Esophagus squamous epithelium (tissue), 4 donors: ENCODE data around the gene TRPT1.

Source experiments
- POLR2A ChIP-seq, 4 donors: fragments of 450-650 bp; IDR thresholded peaks; one replicate each; pipeline ENCODE4 v1.6.1; 2017; ENCODE audit warnings: antibody characterized with exemption in 4 of 4, mild to moderate bottlenecking in 4 of 4, moderate library complexity in 3 of 4
- TF ChIP-seq, protein P1 (sequence below), 6 experiments: fragments of 450-650 bp in 4 of 6; fragments of 200-600 bp in 2 of 6; sonication (generic) in 2 of 6; IDR thresholded peaks; one replicate each; pipeline ENCODE4 v1.5.1; 2016 to 2019; ENCODE audit warnings: antibody characterized with exemption in 6 of 6, mild to moderate bottlenecking in 4 of 6, moderate library complexity in 4 of 6

DNA sequence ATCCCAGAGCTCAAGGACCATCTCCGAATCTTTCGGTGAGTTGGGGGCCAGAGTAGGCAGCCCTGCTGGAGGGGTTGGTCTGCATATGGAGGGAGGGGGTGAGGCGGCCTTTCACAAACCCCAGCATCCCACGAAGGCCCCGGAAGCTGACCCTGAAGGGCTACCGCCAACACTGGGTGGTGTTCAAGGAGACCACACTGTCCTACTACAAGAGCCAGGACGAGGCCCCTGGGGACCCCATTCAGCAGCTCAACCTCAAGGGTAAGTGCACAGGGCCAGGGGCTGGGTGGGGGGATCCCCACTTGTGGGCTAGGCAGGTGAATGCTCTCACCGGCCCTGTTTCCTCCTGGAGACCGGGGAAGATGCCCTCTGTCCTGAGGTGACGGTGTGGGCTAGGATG lies 6.2 kb downstream of the TRPT1 start:
- TF ChIP-seq POLR2A (IDR thresholded peaks at IDR 0.05) = no peak
- TF ChIP-seq, protein P1, sequence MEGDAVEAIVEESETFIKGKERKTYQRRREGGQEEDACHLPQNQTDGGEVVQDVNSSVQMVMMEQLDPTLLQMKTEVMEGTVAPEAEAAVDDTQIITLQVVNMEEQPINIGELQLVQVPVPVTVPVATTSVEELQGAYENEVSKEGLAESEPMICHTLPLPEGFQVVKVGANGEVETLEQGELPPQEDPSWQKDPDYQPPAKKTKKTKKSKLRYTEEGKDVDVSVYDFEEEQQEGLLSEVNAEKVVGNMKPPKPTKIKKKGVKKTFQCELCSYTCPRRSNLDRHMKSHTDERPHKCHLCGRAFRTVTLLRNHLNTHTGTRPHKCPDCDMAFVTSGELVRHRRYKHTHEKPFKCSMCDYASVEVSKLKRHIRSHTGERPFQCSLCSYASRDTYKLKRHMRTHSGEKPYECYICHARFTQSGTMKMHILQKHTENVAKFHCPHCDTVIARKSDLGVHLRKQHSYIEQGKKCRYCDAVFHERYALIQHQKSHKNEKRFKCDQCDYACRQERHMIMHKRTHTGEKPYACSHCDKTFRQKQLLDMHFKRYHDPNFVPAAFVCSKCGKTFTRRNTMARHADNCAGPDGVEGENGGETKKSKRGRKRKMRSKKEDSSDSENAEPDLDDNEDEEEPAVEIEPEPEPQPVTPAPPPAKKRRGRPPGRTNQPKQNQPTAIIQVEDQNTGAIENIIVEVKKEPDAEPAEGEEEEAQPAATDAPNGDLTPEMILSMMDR (IDR thresholded peaks at IDR 0.05) = no peak
